D341Med (cell line): Measurements from ENCODE around the gene ZNF574.
"Not testable (repeated sequence)": the region's sequence is repeated elsewhere in the genome, so short reads cannot be mapped to it uniquely, and the experiment has no call there.

Source experiments
- DNase-seq: peaks from one replicate; pipeline ENCODE4 v3.0.0; 2012; ENCODE audit warnings: low spot score

ZNF574 gene

GRCh38 chr19:42099336-42099925 lies 23.5 kb downstream of the ZNF574 start:
- DNase-seq: no peak

GRCh38 chr19:42100241-42100640 lies 24.3 kb downstream of the ZNF574 start:
- DNase-seq: not testable (repeated sequence)

GRCh38 chr19:42102877-42103276 lies 26.9 kb downstream of the ZNF574 start:
- no peak for DNase-seq

- DNase-seq: no peak
These were observed 29.4 kb downstream of the ZNF574 start for GRCh38 chr19:42105368-42105767.

- peak; percentile 87 for DNase-seq
These were observed 32.8 kb downstream of the ZNF574 start for GRCh38 chr19:42108527-42109389.

GRCh38 chr19:42109896-42110295 lies 33.9 kb downstream of the ZNF574 start:
- DNase-seq: no peak

GRCh38 chr19:42110658-42111057 lies 34.7 kb downstream of the ZNF574 start:
- DNase-seq: no peak

GRCh38 chr19:42111384-42111783 lies 35.4 kb downstream of the ZNF574 start:
- no peak for DNase-seq

GRCh38 chr19:42111811-42112210 lies 35.8 kb downstream of the ZNF574 start:
- no peak for DNase-seq

- peak; percentile 91 for DNase-seq
These were observed 37.8 kb downstream of the ZNF574 start for GRCh38 chr19:42113641-42114348.

- DNase-seq: peak; percentile 66
These were observed 38.4 kb downstream of the ZNF574 start for GRCh38 chr19:42114412-42114811.

GRCh38 chr19:42115219-42115618 lies 39.3 kb downstream of the ZNF574 start:
- no peak for DNase-seq

- no peak for DNase-seq
These were observed 39.7 kb downstream of the ZNF574 start for GRCh38 chr19:42115705-42116104.

GRCh38 chr19:42116308-42117075 lies 40.5 kb downstream of the ZNF574 start:
- DNase-seq: no peak

- no peak for DNase-seq
These were observed 41.1 kb downstream of the ZNF574 start for GRCh38 chr19:42117076-42117475.

GRCh38 chr19:42120276-42120980 lies 44.5 kb downstream of the ZNF574 start:
- no peak for DNase-seq

- no peak for DNase-seq
These were observed 45.2 kb downstream of the ZNF574 start for GRCh38 chr19:42121036-42121621.

GRCh38 chr19:42121656-42122069 lies 45.7 kb downstream of the ZNF574 start:
- DNase-seq: no peak

- DNase-seq: no peak
These were observed 47.0 kb downstream of the ZNF574 start for GRCh38 chr19:42122691-42123607.

- no peak for DNase-seq
These were observed 47.8 kb downstream of the ZNF574 start for GRCh38 chr19:42123765-42124164.
